ENCODE data around the gene RPE.

Gene RPE

GRCh38 chr2:210002158-210003157, at the start of gene RPE:
RPE (plus strand) TSS chr2:210002638; CDS start chr2:210002662, 24 bp downstream.
- DNase-seq (ENCODE audit: extremely low spot score): peak; percentile 97
- TF ChIP-seq CTBP1 (IDR thresholded peaks at IDR 0.05; ENCODE audit: borderline replicate concordance) (no peak), ELF4 (IDR thresholded peaks at IDR 0.05) (peak; percentile 74), HDGF (IDR thresholded peaks at IDR 0.05; ENCODE audit: borderline replicate concordance) (no peak; the same call in 1 of the 2 replicates), LEF1 (IDR thresholded peaks at IDR 0.05; ENCODE audit: borderline replicate concordance) (no peak; the same call in 1 of the 2 replicates), FOXM1 (IDR thresholded peaks at IDR 0.05; ENCODE audit: borderline replicate concordance) (no peak), L3MBTL2 (conservative IDR thresholded peaks at IDR 0.05) (peak; percentile 37; the same call in 1 of the 2 replicates), PKNOX1 (IDR thresholded peaks at IDR 0.05) (peak; percentile 69), ZNF384 (IDR thresholded peaks at IDR 0.05) (no peak), SP1 (IDR thresholded peaks at IDR 0.05) (no peak), NFRKB (IDR thresholded peaks at IDR 0.05) (peak; percentile 30; the same call in 1 of the 2 replicates)
- ChIA-PET CTCF (no interaction called here), POLR2A (no interaction called here)

GRCh38 chr2:209956271-209956670, 46.2 kb upstream of the RPE start:
- no peak for DNase-seq (ENCODE audit: extremely low spot score)
- POLR2A ChIA-PET: no interaction called here
- TF ChIP-seq ELF4 (IDR thresholded peaks at IDR 0.05): no peak
- TF ChIP-seq ZNF384 (IDR thresholded peaks at IDR 0.05): no peak
- TF ChIP-seq SUZ12 (IDR thresholded peaks at IDR 0.05): no peak
- CTCF ChIA-PET: no interaction called here

GRCh38 chr2:209958016-209958415, 44.4 kb upstream of the RPE start:
- DNase-seq (ENCODE audit: extremely low spot score): no peak
- no peak for TF ChIP-seq FOXA1 (IDR thresholded peaks at IDR 0.05)
- TF ChIP-seq SP1 (IDR thresholded peaks at IDR 0.05): no peak
- TF ChIP-seq ELF4 (IDR thresholded peaks at IDR 0.05): no peak
- no peak for TF ChIP-seq PKNOX1 (IDR thresholded peaks at IDR 0.05)
- no peak for TF ChIP-seq TARDBP (IDR thresholded peaks at IDR 0.05)
- TF ChIP-seq ZNF384 (IDR thresholded peaks at IDR 0.05): no peak
- no peak for TF ChIP-seq LEF1 (IDR thresholded peaks at IDR 0.05; ENCODE audit: borderline replicate concordance)
- TF ChIP-seq NFRKB (IDR thresholded peaks at IDR 0.05): no peak
- TF ChIP-seq FOXK2 (IDR thresholded peaks at IDR 0.05): no peak
- no peak for TF ChIP-seq FOXM1 (IDR thresholded peaks at IDR 0.05; ENCODE audit: borderline replicate concordance)
- TF ChIP-seq HDGF (IDR thresholded peaks at IDR 0.05; ENCODE audit: borderline replicate concordance): no peak
- no peak for TF ChIP-seq BHLHE40 (IDR thresholded peaks at IDR 0.05; ENCODE audit: borderline replicate concordance)
- no peak for TF ChIP-seq ARNT (IDR thresholded peaks at IDR 0.05)
- no peak for TF ChIP-seq SUZ12 (IDR thresholded peaks at IDR 0.05)
- TF ChIP-seq L3MBTL2 (conservative IDR thresholded peaks at IDR 0.05): no peak
- TF ChIP-seq CTBP1 (IDR thresholded peaks at IDR 0.05; ENCODE audit: borderline replicate concordance): no peak
- ChIA-PET POLR2A (no interaction called here), CTCF (no interaction called here)

- CTCF ChIA-PET: no interaction called here
- no peak for TF ChIP-seq ELF4 (IDR thresholded peaks at IDR 0.05)
- TF ChIP-seq CTBP1 (IDR thresholded peaks at IDR 0.05; ENCODE audit: borderline replicate concordance): no peak
- TF ChIP-seq TARDBP (IDR thresholded peaks at IDR 0.05): no peak
- no peak for TF ChIP-seq SP1 (IDR thresholded peaks at IDR 0.05)
- no peak for TF ChIP-seq HDGF (IDR thresholded peaks at IDR 0.05; ENCODE audit: borderline replicate concordance)
- no peak for TF ChIP-seq FOXA1 (IDR thresholded peaks at IDR 0.05)
- DNase-seq (ENCODE audit: extremely low spot score): no peak
- POLR2A ChIA-PET: no interaction called here
Observed at GRCh38 chr2:209960045-209960444, 42.4 kb upstream of the RPE start.

- ChIA-PET CTCF (interaction anchor here (1.0 to 1.3 kb wide), 2 partner anchors 18 to 23 kb away, joined by 3 to 8 read pairs; no protein-coding TSS in a partner anchor), POLR2A (no interaction called here)
- TF ChIP-seq TARDBP (IDR thresholded peaks at IDR 0.05) (no peak), HDGF (IDR thresholded peaks at IDR 0.05; ENCODE audit: borderline replicate concordance) (no peak), BHLHE40 (IDR thresholded peaks at IDR 0.05; ENCODE audit: borderline replicate concordance) (no peak), ARNT (IDR thresholded peaks at IDR 0.05) (no peak), SP1 (IDR thresholded peaks at IDR 0.05) (no peak), LEF1 (IDR thresholded peaks at IDR 0.05; ENCODE audit: borderline replicate concordance) (no peak), SUZ12 (IDR thresholded peaks at IDR 0.05) (no peak), ELF4 (IDR thresholded peaks at IDR 0.05) (no peak), FOXA1 (IDR thresholded peaks at IDR 0.05) (no peak)
- peak; percentile 58 for DNase-seq (ENCODE audit: extremely low spot score)
Observed at GRCh38 chr2:209960676-209961630, 41.5 kb upstream of the RPE start.

- DNase-seq (ENCODE audit: extremely low spot score): no peak
- CTCF ChIA-PET: no interaction called here
- POLR2A ChIA-PET: no interaction called here
- TF ChIP-seq NFRKB (IDR thresholded peaks at IDR 0.05): no peak
- TF ChIP-seq PKNOX1 (IDR thresholded peaks at IDR 0.05): no peak
- no peak for TF ChIP-seq LEF1 (IDR thresholded peaks at IDR 0.05; ENCODE audit: borderline replicate concordance)
- TF ChIP-seq ZNF384 (IDR thresholded peaks at IDR 0.05): no peak
- no peak for TF ChIP-seq L3MBTL2 (conservative IDR thresholded peaks at IDR 0.05)
- no peak for TF ChIP-seq FOXM1 (IDR thresholded peaks at IDR 0.05; ENCODE audit: borderline replicate concordance)
- no peak for TF ChIP-seq CTBP1 (IDR thresholded peaks at IDR 0.05; ENCODE audit: borderline replicate concordance)
- TF ChIP-seq TARDBP (IDR thresholded peaks at IDR 0.05): no peak
Observed at GRCh38 chr2:209965723-209966122, 36.7 kb upstream of the RPE start.
